Activated CD4-positive, alpha-beta T cell treated with anti-CD3 and anti-CD28 coated beads, Interleukin-2, amount 10 ng/mL, durations not matched to agents 24 days and 14 days (primary cell): Measurements from ENCODE around the gene FCMR. TPM values are rescaled to one million over a fixed set of nuclear protein-coding genes. Genes with fewer than 3 reads are reported as not detected.

Experiments used
- DNase-seq: peaks from one replicate; pipeline ENCODE4 v3.0.0; 2022
- H3K27ac Mint-ChIP-seq: one replicate; pipeline ENCODE4 v1.8.0; 2022; ENCODE audit warnings: mild to moderate bottlenecking, mixed read lengths
- H3K27me3 Mint-ChIP-seq: one replicate; pipeline ENCODE4 v1.8.0; 2022; ENCODE audit warnings: mixed read lengths
- H3K36me3 Mint-ChIP-seq: one replicate; pipeline ENCODE4 v1.8.0; 2022; ENCODE audit warnings: low read depth, mild to moderate bottlenecking, mixed read lengths
- H3K4me1 Mint-ChIP-seq: one replicate; pipeline ENCODE4 v1.8.0; 2021; ENCODE audit warnings: mixed read lengths
- H3K4me3 Mint-ChIP-seq: one replicate; pipeline ENCODE4 v1.8.0; 2022; ENCODE audit warnings: mild to moderate bottlenecking, moderate library complexity, mixed read lengths
- H3K9me3 Mint-ChIP-seq: one replicate; pipeline ENCODE4 v1.8.0; 2021; ENCODE audit warnings: mixed read lengths
- intact Hi-C: fragments of 100-400 bp; cut with micrococcal nuclease; formaldehyde crosslinking; loops from one replicate; pipeline ENCODE4 v1.15.1; 2023
- total RNA-seq: library from RNA; stranded (reverse); gene quantifications from 2 replicates; pipeline ENCODE4 v1.2.3, GENCODE V29; 2022

The FCMR gene
- total RNA-seq: 19.6 and 23.2 TPM in 2 replicates

- intact Hi-C loops: loop anchor here (2.0 to 10.0 kb wide), 4 partner anchors 39 to 483 kb away; partner anchors contain the start of genes PFKFB2 and YOD1
- H3K36me3 Mint-ChIP-seq: peaks cover 22% of the 10 kb centered on the region
- H3K27me3 Mint-ChIP-seq: no peaks in the 10 kb centered on the region
- no peaks in the 10 kb centered on the region for H3K9me3 Mint-ChIP-seq
- DNase-seq: peak; percentile 87
- H3K27ac Mint-ChIP-seq: no peak within 1 kb of the TSS
- H3K4me1 Mint-ChIP-seq: peaks cover 42% of the 10 kb centered on the region
- no peak within 1 kb of the TSS for H3K4me3 Mint-ChIP-seq
Observed at GRCh38 chr1:206921772-206922265, at the start of gene FCMR. FCMR (minus strand) TSS chr1:206921941; CDS start chr1:206921854, 87 bp downstream.

- peaks cover 25% of the 10 kb centered on the region for H3K4me1 Mint-ChIP-seq
- no peak overlapping the region for H3K4me3 Mint-ChIP-seq
- peaks cover 35% of the 10 kb centered on the region for H3K27me3 Mint-ChIP-seq
- H3K36me3 Mint-ChIP-seq: no peaks in the 10 kb centered on the region
- no peaks in the 10 kb centered on the region for H3K9me3 Mint-ChIP-seq
- DNase-seq: no peak
- no peak overlapping the region for H3K27ac Mint-ChIP-seq
- intact Hi-C loops: no loop called here
Observed at GRCh38 chr1:206971029-206971655, 49.4 kb upstream of the FCMR start.

- no peaks in the 10 kb centered on the region for H3K36me3 Mint-ChIP-seq
- H3K4me3 Mint-ChIP-seq: no peak within 1 kb of the TSS
- H3K27ac Mint-ChIP-seq: no peak within 1 kb of the TSS
- intact Hi-C loops: no loop called here
- H3K9me3 Mint-ChIP-seq: no peaks in the 10 kb centered on the region
- H3K4me1 Mint-ChIP-seq: peaks cover 27% of the 10 kb centered on the region
- no peak for DNase-seq
- peaks cover 35% of the 10 kb centered on the region for H3K27me3 Mint-ChIP-seq
Observed at GRCh38 chr1:206970446-206970845, 48.7 kb upstream of the FCMR start, which contains the start of gene FCAMR. FCAMR (minus strand) TSS chr1:206970460; CDS start chr1:206970125, 335 bp downstream.

- H3K27me3 Mint-ChIP-seq: peaks cover 35% of the 10 kb centered on the region
- H3K4me3 Mint-ChIP-seq: no peak overlapping the region
- H3K9me3 Mint-ChIP-seq: no peaks in the 10 kb centered on the region
- no peak overlapping the region for H3K27ac Mint-ChIP-seq
- peaks cover 29% of the 10 kb centered on the region for H3K4me1 Mint-ChIP-seq
- intact Hi-C loops: no loop called here
- H3K36me3 Mint-ChIP-seq: no peaks in the 10 kb centered on the region
- no peak for DNase-seq
Observed at GRCh38 chr1:206969090-206969489, 47.3 kb upstream of the FCMR start.

- peaks cover 43% of the 10 kb centered on the region for H3K4me1 Mint-ChIP-seq
- no peaks in the 10 kb centered on the region for H3K9me3 Mint-ChIP-seq
- no peak overlapping the region for H3K27ac Mint-ChIP-seq
- DNase-seq: peak; percentile 67
- intact Hi-C loops: no loop called here
- peak overlapping the region; percentile 56 for H3K4me3 Mint-ChIP-seq
- peaks cover 27% of the 10 kb centered on the region for H3K27me3 Mint-ChIP-seq
- H3K36me3 Mint-ChIP-seq: no peaks in the 10 kb centered on the region
Observed at GRCh38 chr1:206967096-206967849, 45.5 kb upstream of the FCMR start.

- intact Hi-C loops: no loop called here
- H3K27ac Mint-ChIP-seq: no peak overlapping the region
- no peaks in the 10 kb centered on the region for H3K9me3 Mint-ChIP-seq
- peaks cover 52% of the 10 kb centered on the region for H3K4me1 Mint-ChIP-seq
- no peak for DNase-seq
- no peaks in the 10 kb centered on the region for H3K36me3 Mint-ChIP-seq
- no peak overlapping the region for H3K4me3 Mint-ChIP-seq
- peaks cover 17% of the 10 kb centered on the region for H3K27me3 Mint-ChIP-seq
Observed at GRCh38 chr1:206965781-206966180, 44.0 kb upstream of the FCMR start.

GRCh38 chr1:206963740-206964139 is 42.0 kb upstream of the FCMR start:
- no peak overlapping the region for H3K4me3 Mint-ChIP-seq
- peaks cover 6% of the 10 kb centered on the region for H3K27me3 Mint-ChIP-seq
- H3K4me1 Mint-ChIP-seq: peaks cover 49% of the 10 kb centered on the region
- no peaks in the 10 kb centered on the region for H3K36me3 Mint-ChIP-seq
- H3K27ac Mint-ChIP-seq: no peak overlapping the region
- intact Hi-C loops: no loop called here
- DNase-seq: no peak
- no peaks in the 10 kb centered on the region for H3K9me3 Mint-ChIP-seq

- peaks cover 2% of the 10 kb centered on the region for H3K27me3 Mint-ChIP-seq
- no peak for DNase-seq
- H3K27ac Mint-ChIP-seq: no peak overlapping the region
- no peaks in the 10 kb centered on the region for H3K9me3 Mint-ChIP-seq
- peaks cover 44% of the 10 kb centered on the region for H3K4me1 Mint-ChIP-seq
- intact Hi-C loops: no loop called here
- H3K36me3 Mint-ChIP-seq: no peaks in the 10 kb centered on the region
- H3K4me3 Mint-ChIP-seq: no peak overlapping the region
Observed at GRCh38 chr1:206963119-206963712, 41.5 kb upstream of the FCMR start.

GRCh38 chr1:206962272-206962671 is 40.5 kb upstream of the FCMR start:
- Mint-ChIP-seq H3K36me3 (no peaks in the 10 kb centered on the region), H3K9me3 (no peaks in the 10 kb centered on the region), H3K27ac (no peak overlapping the region), H3K4me3 (no peak overlapping the region), H3K4me1 (peaks cover 35% of the 10 kb centered on the region), H3K27me3 (peaks cover 2% of the 10 kb centered on the region)
- peak; percentile 65 for DNase-seq
- intact Hi-C loops: no loop called here

GRCh38 chr1:206961668-206962067 is 39.9 kb upstream of the FCMR start:
- H3K4me3 Mint-ChIP-seq: no peak overlapping the region
- peaks cover 29% of the 10 kb centered on the region for H3K4me1 Mint-ChIP-seq
- no peaks in the 10 kb centered on the region for H3K9me3 Mint-ChIP-seq
- DNase-seq: no peak
- no peaks in the 10 kb centered on the region for H3K36me3 Mint-ChIP-seq
- H3K27me3 Mint-ChIP-seq: peaks cover 2% of the 10 kb centered on the region
- H3K27ac Mint-ChIP-seq: no peak overlapping the region
- intact Hi-C loops: loop anchor here (2.0 kb wide), 1 partner anchor 41 kb away; the partner anchor contains the start of gene FCMR

- Mint-ChIP-seq H3K27ac (no peak overlapping the region), H3K27me3 (peaks cover 2% of the 10 kb centered on the region), H3K36me3 (no peaks in the 10 kb centered on the region), H3K4me1 (peaks cover 28% of the 10 kb centered on the region), H3K4me3 (no peak overlapping the region), H3K9me3 (no peaks in the 10 kb centered on the region)
- intact Hi-C loops: loop anchor here (2.0 kb wide), 1 partner anchor 40 kb away; the partner anchor contains the start of gene FCMR
- no peak for DNase-seq
Observed at GRCh38 chr1:206960676-206961386, 39.1 kb upstream of the FCMR start.

GRCh38 chr1:206958144-206958543 is 36.4 kb upstream of the FCMR start:
- H3K27me3 Mint-ChIP-seq: peaks cover 2% of the 10 kb centered on the region
- no peak for DNase-seq
- no peak overlapping the region for H3K4me3 Mint-ChIP-seq
- no peaks in the 10 kb centered on the region for H3K9me3 Mint-ChIP-seq
- no peak overlapping the region for H3K27ac Mint-ChIP-seq
- H3K36me3 Mint-ChIP-seq: no peaks in the 10 kb centered on the region
- intact Hi-C loops: no loop called here
- peaks cover 28% of the 10 kb centered on the region for H3K4me1 Mint-ChIP-seq

- no peaks in the 10 kb centered on the region for H3K36me3 Mint-ChIP-seq
- intact Hi-C loops: no loop called here
- H3K4me3 Mint-ChIP-seq: no peak overlapping the region
- peaks cover 23% of the 10 kb centered on the region for H3K4me1 Mint-ChIP-seq
- DNase-seq: no peak
- no peaks in the 10 kb centered on the region for H3K9me3 Mint-ChIP-seq
- peaks cover 2% of the 10 kb centered on the region for H3K27me3 Mint-ChIP-seq
- no peak overlapping the region for H3K27ac Mint-ChIP-seq
Observed at GRCh38 chr1:206957639-206958038, 35.9 kb upstream of the FCMR start.
